HEK293 (cell line): ENCODE measurements around the gene RASA4.
"Not testable (repeated sequence)": the region's sequence is repeated elsewhere in the genome, so short reads cannot be mapped to it uniquely, and the experiment has no call there.

Experiments used
- CTCF ChIA-PET: fragments of 350-600 bp; formaldehyde crosslinking; extraction: SDS; loops from one replicate; lab custom pipeline; 2021; ENCODE audit warnings: antibody characterized with exemption; lab: Yijun Ruan, JAX
- POLR2A ChIA-PET: fragments of 300-600 bp; formaldehyde crosslinking; extraction: SDS; loops from one replicate; lab custom pipeline; 2020; ENCODE audit warnings: antibody characterized with exemption, inconsistent platforms; lab: Yijun Ruan, JAX
- H3K27ac ChIP-seq: fragments of 200-500 bp; sonication (Bioruptor generic); 2 replicates; pipeline ENCODE4 v1.5.1; 2014; ENCODE audit warnings: low read depth, low read length, control low read depth, inconsistent platforms; ENCODE audit errors: extremely low read depth
- H3K36me3 ChIP-seq, 2 experiments: fragments of 200-500 bp in 1 of 2; sonication (Bioruptor generic) in 1 of 2; 1 replicate in 1 of 2; 2 replicates in 1 of 2; pipeline ENCODE4 v1.5.1; 2014 to 2017; ENCODE audit warnings: inconsistent platforms in 2 of 2, low read length in 2 of 2; ENCODE audit not compliant: control insufficient read depth in 2 of 2, insufficient read depth in 1 of 2
- H3K4me1 ChIP-seq: fragments of 200-500 bp; sonication (Bioruptor generic); 2 replicates; pipeline ENCODE4 v1.5.1; 2014; ENCODE audit warnings: mild to moderate bottlenecking, low read length, inconsistent platforms; ENCODE audit not compliant: control insufficient read depth, insufficient read depth
- H3K4me3 ChIP-seq: 2 replicates; pipeline ENCODE4 v1.5.1; 2011; ENCODE audit warnings: low read depth, mild to moderate bottlenecking, control low read depth, low read length, moderate library complexity
- H3K9me3 ChIP-seq: fragments of 200-500 bp; sonication (Bioruptor generic); 2 replicates; pipeline ENCODE4 v1.5.1; 2014; ENCODE audit warnings: low read depth, low read length, inconsistent platforms; ENCODE audit not compliant: control insufficient read depth, insufficient read depth

Gene RASA4

GRCh38 chr7:102604431-102605145 lies 12.0 kb downstream of the RASA4 start:
- POLR2A ChIA-PET, H3K9me3 ChIP-seq, H3K27ac ChIP-seq, H3K4me3 ChIP-seq, CTCF ChIA-PET, H3K4me1 ChIP-seq, H3K36me3 ChIP-seq: not testable (repeated sequence)

GRCh38 chr7:102602317-102602716 lies 14.2 kb downstream of the RASA4 start:
- POLR2A ChIA-PET, CTCF ChIA-PET: not testable (repeated sequence)

DNA sequence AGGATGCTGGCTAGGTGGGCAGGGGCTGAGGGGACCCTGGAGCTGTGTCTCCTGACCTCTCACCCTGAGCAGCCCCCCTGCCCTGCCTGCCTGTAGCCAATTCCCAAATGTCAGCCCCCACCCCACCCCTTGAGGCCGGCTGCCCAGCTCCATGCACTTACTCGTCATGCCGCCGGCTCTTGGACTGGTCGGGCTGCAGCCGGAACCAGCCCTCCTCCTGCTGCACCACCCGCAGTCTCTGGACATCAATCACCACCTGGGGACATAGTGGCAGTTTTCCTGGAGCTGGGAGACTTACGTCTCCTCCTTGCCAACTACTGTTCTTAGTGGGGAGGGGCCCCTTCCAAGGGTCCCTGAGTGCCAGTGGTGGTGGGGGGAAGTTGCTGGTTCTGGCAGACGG lies 16.9 kb downstream of the RASA4 start:
- H3K27ac ChIP-seq, H3K36me3 ChIP-seq, H3K4me1 ChIP-seq, H3K4me3 ChIP-seq, POLR2A ChIA-PET, H3K9me3 ChIP-seq, CTCF ChIA-PET: not testable (repeated sequence)

More at GRCh38 chr7:102602317-102602716, 14.2 kb downstream of the RASA4 start:
- not testable (repeated sequence) for H3K27ac ChIP-seq, H3K9me3 ChIP-seq, H3K4me3 ChIP-seq, H3K4me1 ChIP-seq, H3K36me3 ChIP-seq

GRCh38 chr7:102596036-102596435 lies 20.5 kb downstream of the RASA4 start:
- POLR2A ChIA-PET = not testable (repeated sequence)

DNA sequence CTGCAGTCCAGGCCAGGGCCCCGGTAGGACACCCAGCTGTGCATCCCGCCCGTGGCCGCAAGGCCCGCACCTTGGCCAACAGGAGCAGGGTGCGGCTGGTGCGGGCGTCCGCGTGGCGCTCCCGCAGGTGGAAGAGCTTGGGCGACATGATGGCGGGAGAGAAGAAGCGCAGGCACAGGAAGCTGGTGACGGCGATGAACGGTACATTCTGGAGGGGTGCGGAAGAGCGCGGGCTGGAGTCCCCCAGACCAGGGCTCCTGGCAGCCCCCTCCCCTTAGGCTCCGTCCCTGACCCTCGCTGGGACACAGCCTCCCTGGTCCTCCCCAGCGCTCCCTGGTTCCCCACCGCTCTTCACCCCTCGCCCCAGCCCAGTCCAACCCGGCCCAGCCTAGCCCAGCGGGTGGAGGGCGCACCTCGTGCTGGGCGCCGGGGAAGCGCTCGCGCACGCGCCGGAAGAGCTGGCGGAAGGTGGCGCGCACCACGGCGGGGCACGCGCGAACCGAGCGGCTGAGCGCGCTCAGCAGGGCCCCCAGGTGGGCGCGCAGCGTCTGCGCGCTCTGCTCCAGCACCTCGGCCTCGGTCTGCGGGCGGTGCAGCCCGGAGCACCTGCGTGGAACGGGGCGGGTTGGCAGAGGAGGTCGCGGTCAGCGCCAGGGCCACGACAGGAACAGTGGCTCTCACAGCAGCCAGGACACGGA lies 22.8 kb downstream of the RASA4 start:
- POLR2A ChIA-PET, CTCF ChIA-PET, H3K36me3 ChIP-seq, H3K4me3 ChIP-seq, H3K27ac ChIP-seq, H3K4me1 ChIP-seq, H3K9me3 ChIP-seq: not testable (repeated sequence)

More at GRCh38 chr7:102596036-102596435, 20.5 kb downstream of the RASA4 start:
- H3K4me1 ChIP-seq, CTCF ChIA-PET, H3K9me3 ChIP-seq, H3K36me3 ChIP-seq, H3K27ac ChIP-seq, H3K4me3 ChIP-seq: not testable (repeated sequence)

- H3K36me3 ChIP-seq, H3K9me3 ChIP-seq, H3K4me3 ChIP-seq, CTCF ChIA-PET, H3K4me1 ChIP-seq, H3K27ac ChIP-seq, POLR2A ChIA-PET: not testable (repeated sequence)
Measured at GRCh38 chr7:102592477-102593019, 24.0 kb downstream of the RASA4 start.

- H3K4me3 ChIP-seq, H3K36me3 ChIP-seq, POLR2A ChIA-PET, H3K4me1 ChIP-seq, H3K9me3 ChIP-seq, H3K27ac ChIP-seq, CTCF ChIA-PET: not testable (repeated sequence)
Measured at GRCh38 chr7:102589857-102590256, 26.7 kb downstream of the RASA4 start.

DNA sequence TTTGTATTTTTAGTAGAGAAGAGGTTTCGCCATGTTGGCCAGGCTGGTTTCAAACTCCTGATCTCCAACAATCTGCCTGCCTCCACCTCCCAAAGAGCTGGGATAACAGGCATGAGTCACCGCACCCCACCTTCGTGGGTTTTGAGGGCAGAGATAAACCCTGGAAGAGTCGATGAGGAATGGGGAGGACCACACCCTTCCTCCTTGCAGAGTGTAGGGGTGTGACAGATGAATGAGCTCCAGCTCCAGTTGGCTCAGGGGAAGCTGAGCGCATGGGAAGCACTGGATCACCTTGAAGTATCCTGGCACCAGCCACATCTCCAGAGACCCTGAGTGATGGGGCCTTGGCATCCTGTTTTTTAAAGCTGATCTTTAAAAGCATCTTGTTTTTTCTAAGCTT lies 33.1 kb downstream of the RASA4 start:
- POLR2A ChIA-PET, H3K4me3 ChIP-seq, H3K27ac ChIP-seq, H3K9me3 ChIP-seq, CTCF ChIA-PET, H3K4me1 ChIP-seq, H3K36me3 ChIP-seq: not testable (repeated sequence)

- H3K4me3 ChIP-seq, POLR2A ChIA-PET, H3K27ac ChIP-seq, H3K36me3 ChIP-seq, H3K9me3 ChIP-seq, CTCF ChIA-PET, H3K4me1 ChIP-seq: not testable (repeated sequence)
Measured at GRCh38 chr7:102581722-102582121, 34.8 kb downstream of the RASA4 start.

DNA sequence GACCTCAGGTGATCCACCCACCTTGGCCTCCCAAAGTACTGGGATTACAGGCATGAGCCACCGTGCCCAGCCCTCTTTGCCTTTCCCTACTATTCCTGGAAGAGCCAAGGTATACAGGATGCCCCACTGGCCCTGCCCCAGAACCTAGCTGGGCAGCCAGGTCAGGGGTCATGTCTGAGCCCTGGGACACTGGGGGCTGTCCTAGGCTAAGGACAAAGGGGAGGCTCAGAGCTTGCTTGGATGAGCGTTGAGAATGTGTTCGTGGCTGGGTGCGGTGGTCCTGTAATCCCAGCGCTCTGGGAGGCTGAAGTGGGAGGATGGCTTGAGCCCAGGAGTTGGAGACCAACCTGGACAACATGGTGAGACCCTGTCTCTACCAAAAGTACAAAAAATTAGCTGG lies 38.1 kb downstream of the RASA4 start:
- H3K27ac ChIP-seq, H3K4me1 ChIP-seq, CTCF ChIA-PET, H3K9me3 ChIP-seq, H3K36me3 ChIP-seq, H3K4me3 ChIP-seq, POLR2A ChIA-PET: not testable (repeated sequence)
